GM18909 (cell line): ENCODE data around the gene PCSK4.
"Not testable (repeated sequence)": the region's sequence is repeated elsewhere in the genome, so short reads cannot be mapped to it uniquely, and the experiment has no call there.

Source experiments
- ATAC-seq: cut with Tn5 transposase; IDR thresholded peaks from one replicate; pipeline ENCODE4 v1.9.1; 2021; ENCODE audit warnings: mild to moderate bottlenecking; ENCODE audit not compliant: unreplicated experiment, poor library complexity

The PCSK4 gene

DNA sequence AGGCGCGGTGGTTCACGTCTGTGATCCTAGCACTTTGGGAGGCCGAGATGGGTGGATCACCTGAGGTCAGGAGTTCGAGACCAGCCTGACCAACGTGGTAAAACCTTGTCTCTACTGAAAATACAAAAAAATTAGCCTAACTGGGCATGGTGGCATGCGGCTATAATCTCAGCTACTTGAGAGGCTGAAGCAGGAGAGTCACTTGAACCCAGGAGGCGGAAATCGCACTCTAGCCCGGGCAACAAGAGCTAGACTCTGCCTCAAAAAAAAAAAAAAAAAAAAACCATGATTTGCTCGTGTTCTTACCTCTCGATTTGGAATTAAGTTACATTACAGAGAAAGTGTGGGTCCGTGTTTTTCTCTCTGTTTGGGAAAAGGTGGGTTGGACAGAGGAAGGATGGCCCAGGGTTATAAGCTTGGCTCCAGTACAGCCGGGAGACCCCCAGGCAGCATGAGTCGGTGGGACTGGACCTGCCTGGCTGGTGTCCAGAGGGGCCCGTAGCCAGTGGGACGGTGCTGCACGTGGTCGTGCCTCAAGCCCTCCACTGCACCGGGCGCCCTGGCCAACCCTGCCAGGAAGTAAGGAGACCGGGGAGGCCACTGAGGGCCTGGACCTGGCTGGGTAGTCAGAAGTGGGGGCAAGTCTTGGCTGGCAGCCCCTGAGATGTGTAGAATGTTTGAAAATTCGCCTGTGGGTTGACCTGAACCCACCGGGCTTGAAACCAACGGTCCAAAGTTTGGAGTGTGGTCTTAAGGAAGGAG is 48.3 kb downstream of the PCSK4 start:
- ATAC-seq: no peak

GRCh38 chr19:1441022-1441426 is 49.1 kb downstream of the PCSK4 start:
- no peak for ATAC-seq

DNA sequence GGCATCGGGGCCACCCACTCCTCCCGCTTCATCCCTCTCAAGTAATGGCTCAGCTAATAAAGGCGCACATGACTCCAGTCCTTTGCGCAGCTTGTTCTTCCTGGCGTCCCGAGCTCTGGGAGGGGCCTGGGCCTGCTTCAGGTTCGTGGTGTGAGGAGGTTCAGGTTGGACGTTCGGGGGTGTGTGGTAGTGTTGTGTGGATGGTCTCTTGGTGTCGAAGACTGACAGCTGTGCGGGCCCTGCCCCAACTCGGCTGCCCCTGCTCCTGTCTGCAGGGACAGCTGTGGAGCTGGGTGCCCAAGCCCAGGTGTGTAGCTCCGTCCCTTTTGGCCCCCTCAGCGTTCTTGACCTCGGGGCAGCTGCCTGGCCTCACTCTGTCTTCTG is 49.7 kb downstream of the PCSK4 start:
- ATAC-seq: no peak

DNA sequence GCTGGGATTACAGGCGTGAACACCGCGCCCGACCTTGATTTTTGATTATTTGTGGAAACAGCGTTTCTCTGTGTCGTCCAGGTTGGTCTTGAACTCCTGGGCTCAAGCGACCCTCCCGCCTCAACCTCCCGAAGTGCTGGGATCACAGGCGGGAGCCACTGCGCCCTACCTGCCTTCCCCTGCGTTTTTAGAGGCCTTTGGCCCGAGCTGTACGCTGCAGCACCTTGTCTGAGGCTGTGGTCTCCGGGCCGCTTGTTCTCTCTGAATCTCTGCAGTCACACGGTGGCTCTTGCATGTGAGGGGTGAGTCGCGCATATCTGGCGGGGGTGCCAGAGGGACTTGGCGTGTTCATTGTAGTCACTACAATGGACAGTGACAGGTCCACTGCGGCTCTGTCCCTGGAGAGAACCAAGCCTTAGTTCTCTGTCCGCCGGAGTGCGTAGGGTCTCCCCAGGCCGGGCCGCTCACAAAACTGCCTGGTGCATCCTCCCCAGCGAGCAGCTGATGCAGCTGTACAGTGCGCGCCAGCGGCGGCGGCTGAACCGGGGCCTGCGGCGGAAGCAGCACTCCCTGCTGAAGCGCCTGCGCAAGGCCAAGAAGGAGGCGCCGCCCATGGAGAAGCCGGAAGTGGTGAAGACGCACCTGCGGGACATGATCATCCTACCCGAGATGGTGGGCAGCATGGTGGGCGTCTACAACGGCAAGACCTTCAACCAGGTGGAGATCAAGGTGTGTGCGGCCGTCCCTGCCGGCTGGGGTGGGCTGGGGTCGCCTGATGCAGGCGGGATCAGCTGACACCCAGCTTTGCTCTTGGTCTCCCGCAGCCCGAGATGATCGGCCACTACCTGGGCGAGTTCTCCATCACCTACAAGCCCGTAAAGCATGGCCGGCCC is 50.4 kb downstream of the PCSK4 start:
- not testable (repeated sequence) for ATAC-seq

- no peak for ATAC-seq
These were observed 51.2 kb downstream of the PCSK4 start for GRCh38 chr19:1438933-1439354.

DNA sequence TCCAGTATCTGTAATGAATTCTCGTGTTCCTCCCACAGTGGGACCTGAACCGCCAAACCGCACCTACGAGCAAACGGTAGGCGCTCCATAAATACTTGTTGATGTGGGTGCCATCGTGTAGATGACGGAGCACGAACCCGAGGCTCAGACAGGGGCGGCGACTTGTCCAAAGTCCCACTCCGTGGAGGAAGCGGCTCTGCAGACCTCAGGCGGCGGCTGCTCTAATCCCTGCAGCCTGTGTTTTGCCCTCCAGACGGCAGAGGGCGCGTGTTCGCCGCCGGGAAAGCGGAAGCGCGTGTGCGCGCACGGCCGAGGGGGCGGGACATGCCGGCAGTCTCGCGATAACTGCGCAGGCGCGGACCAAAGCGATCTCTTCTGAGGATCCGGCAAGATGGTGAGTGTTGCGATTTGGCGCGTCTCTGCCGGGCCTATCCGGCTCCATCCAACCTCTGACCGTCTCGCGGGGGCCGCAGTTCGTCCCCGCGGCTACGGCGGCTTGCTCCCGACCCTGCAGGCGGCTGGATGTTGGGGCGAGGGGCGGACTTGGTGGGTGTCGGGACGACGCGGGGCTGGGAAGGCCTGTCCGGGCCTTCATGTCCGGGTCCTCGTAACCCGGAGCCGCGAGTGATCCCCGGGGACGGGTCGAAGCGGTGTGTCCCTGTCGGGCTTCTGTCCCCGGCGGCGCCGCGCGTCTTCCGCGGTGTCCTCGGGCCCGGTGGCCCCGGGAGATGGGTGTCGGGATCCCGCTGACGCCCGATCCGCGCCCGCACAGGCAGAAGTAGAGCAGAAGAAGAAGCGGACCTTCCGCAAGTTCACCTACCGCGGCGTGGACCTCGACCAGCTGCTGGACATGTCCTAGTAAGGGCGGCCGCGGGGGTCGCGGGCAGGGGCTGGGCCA is 51.9 kb downstream of the PCSK4 start, which contains the start of gene RPS15:
Gene RPS15, plus strand, starts transcription at position 362 of the 898 bp plus-strand sequence. Its CDS starts 30 bp downstream, at position 392.
- peak; percentile 79 for ATAC-seq

GRCh38 chr19:1437609-1438008 is 52.5 kb downstream of the PCSK4 start:
- no peak for ATAC-seq

DNA sequence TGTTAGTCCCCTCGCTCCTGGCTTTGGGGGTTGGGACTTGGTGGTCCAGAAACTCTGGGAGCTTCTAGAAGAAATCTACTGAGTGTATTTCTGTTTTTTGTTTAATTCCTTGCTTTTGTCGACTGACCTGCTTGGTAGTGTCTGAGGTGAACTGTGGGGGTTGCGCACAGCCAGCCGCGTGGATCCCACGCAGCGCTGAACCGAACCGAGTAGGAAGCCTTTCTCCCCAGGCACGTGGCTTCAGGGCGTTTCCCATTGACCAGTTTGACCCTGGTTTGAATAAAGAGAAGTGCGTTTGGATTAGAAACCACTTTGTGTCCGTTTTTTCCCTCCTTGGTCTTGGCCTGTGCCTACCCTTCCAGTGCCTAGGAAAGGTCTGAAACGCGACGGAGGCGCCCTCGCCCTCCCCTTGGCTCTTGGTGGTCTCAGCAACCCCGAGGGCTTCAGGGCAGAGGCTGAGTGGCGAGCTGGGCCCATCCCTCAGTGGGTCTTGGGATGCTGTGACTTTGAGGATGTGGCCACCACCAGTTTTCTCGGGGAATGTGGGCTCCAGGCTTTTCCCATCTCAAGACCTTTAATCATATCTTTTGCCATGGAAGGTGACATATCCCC is 54.7 kb downstream of the PCSK4 start:
- ATAC-seq: no peak

DNA sequence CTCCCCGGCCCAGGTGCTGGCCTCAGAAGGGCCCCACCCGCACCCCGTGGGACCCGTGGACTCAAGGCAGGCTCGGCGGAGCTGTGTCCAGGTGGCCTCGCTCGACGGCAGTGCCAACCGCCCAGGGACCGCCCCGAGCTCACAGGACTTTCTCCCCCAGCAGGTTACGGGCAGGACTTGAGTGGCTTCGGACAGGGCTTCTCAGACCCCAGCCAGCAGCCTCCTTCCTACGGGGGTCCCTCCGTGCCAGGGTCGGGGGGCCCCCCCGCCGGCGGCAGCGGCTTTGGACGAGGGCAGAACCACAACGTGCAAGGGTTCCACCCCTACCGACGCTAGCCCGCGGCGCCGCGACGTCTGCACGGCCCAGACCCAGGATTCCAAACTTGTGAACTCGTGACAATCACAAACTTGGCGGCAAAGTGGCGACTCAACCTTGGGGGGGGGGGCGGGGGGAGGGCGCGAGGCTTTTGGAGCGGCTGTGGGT is 55.5 kb downstream of the PCSK4 start:
- no peak for ATAC-seq

DNA sequence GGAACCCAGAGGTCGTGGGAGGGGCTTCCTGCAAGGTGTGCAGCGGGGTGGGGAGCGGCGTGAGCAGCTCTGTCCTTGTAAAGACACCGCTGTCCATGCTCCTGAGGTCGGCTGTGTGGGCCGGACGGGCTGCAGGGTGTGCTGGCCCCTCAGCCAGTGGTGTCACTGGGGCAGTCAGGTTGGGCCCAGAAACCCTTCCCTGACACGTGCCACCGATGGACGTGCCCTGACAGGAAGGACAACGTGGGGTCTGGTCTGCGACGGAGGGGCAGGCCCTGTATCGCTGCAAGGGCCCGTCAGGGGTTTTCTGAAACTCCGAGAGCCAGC is 56.1 kb downstream of the PCSK4 start:
- no peak for ATAC-seq

DNA sequence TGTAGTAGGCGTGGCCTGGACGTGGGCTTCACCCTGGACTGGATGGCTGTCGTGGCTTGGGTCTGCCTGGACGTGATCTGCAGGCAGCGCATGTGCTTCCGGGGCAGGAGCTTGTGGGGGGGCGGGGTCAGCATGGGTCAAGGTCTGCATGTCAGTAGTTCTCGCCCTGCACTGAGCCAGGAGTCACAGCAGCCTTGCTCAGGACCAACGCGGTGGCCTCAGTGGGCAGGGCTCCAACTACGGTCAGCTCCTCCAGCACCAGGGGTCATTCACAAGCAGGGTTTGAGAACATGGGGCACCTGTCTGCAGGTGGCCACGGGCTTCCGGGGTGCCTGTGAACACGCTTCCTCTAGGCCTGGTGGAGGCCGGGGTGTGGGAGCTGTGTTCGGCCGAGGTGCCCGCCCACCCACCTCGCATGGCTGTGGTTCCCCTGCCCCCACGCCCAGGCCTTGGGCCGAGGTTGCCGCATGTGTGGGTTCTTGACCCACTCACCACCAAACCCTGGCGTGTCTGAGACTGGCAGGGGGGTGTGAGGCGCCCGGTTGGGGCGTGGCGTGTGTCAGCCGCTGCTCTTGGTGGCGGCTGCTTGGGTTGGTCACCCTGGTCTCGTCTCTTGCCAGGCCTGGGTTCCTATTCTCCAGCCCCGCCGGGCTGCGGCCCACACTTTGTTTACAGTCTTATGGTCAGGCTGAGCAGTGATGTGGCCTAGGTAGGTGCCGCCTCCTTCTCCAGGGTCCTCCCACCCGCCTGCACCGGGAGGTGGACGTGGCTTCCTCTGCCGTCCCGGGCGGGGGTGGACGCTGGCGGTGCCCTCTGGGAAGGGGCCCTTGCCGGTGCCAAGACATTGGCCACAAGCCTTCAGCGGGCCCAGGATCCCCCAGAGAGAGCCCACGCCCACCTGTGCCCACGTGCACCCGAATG is 56.8 kb downstream of the PCSK4 start:
- no peak for ATAC-seq

GRCh38 chr19:1432507-1432887 is 57.7 kb downstream of the PCSK4 start:
- ATAC-seq: no peak

DNA sequence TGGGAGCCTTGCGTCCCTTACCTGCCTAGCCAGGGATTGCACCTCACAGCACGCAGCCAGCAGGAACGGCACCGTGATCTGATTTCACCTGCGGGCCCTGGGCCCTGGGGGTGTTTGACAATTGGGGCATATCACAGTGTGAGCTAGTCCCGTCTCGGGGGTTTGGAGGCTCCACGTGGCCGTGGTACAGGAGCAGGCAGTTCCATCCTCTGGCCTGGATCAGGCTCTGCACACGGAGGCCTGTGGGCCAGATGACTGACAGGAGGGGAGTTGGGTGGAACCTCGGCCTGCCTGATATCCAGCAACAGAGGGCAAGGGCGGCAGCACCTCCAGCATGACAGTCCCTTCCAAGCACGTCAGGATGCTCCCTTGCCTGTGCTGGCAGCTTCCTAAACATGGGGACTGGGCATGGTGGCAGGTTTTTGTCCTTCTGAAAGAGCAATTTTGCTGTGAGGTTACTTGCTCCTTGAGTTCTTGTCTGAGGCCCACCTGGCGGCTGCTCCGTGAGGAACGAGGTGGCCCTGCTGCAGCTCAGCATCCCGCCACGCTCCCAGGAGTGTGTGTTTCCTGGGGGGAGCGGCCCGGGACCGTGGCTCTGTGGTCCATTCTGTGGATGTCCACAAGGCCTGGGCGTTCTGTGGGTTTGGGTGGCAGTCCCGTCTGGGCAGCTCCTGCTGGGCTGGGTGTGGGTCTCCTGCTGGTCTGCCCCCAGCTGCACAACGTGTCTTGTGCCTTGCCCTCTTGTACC is 58.2 kb downstream of the PCSK4 start:
- no peak for ATAC-seq
